Renal cortical epithelial cell (primary cell): ENCODE results near the gene GDPD5. TPM values are rescaled to one million over a fixed set of nuclear protein-coding genes. Genes with fewer than 3 reads are reported as not detected.
A peak's percentile ranks its signal among the peaks of the same experiment; 100 is the strongest.

Experiments used
- DNase-seq: peaks from one replicate; pipeline ENCODE4 v3.0.0-alpha.2; 2011; ENCODE audit warnings: low read depth
- total RNA-seq: library from RNA; depleted of rRNA; stranded (reverse); fragments of >200 nt; gene quantifications from 2 replicates; pipeline ENCODE4 v1.2.3, GENCODE V29; 2014

The GDPD5 gene
- total RNA-seq, 1 donor from 2014 or later: 3.0 TPM

DNA sequence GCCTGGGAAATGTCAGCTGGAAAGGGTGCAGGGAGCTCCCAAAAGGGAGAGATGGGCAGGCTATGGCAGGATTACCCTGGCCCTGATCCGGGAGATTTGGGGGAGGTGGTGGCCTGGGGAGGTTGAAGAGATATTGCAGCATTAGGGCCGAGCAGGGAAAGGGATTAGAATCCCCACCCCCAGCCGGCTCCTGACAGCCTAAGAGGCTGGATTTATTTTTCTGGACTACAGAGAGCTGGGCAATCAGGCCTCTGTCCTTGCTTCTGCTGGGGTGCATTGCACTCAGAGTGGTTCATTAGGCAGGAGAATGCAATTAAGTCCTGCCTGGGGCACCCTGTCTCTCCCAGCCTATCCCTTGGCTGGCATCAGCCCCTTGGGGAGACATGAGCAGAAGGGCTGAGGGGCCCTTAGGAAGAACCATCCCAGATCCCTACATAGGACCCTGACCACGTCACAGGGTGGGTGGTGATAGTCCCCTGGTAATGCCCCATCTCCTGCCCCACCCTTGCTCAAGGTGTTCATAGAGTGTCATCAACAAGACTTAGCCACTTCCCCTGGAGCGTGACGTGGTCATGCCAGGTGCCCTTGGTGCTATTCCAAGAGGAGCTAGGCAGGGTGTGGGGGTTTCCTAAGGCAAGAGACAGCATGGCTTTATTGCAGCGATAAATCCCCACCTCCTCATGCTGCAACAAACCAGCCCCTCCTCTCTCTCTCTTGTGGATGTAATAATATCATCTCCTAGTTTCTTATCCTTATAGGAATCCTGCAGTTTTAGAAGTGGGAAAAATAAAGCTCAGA, 54.4 kb downstream of the GDPD5 start:
- DNase-seq: peak; percentile 44

DNA sequence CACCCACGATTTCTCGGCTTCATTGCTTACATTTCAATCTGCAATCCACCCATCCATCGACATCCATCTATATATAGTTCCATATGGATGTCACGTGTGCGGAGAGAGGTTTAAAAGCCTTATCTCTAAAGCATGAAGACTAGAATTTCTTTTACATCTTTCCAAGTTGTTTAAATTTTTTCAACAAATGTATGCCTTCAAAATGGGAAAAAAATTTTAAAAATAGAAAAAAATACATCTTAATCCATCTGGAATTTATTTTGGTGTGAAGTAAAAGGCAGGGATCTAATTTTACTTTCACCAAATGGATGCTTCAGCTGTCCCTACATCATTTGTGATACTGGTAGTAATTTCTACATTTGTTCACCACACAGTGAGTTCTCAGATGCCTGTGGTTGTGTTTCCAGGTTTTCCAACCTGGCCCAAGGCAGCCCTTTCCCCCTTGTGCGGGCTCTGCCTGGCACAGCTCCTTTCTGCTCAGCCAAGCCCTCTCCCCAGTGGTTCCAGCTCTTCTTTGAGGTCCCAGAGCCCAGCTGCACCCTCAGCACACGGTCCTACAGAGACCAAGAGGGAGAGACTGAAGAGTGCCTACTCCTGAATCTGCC, 55.2 kb downstream of the GDPD5 start:
- no peak for DNase-seq

DNA sequence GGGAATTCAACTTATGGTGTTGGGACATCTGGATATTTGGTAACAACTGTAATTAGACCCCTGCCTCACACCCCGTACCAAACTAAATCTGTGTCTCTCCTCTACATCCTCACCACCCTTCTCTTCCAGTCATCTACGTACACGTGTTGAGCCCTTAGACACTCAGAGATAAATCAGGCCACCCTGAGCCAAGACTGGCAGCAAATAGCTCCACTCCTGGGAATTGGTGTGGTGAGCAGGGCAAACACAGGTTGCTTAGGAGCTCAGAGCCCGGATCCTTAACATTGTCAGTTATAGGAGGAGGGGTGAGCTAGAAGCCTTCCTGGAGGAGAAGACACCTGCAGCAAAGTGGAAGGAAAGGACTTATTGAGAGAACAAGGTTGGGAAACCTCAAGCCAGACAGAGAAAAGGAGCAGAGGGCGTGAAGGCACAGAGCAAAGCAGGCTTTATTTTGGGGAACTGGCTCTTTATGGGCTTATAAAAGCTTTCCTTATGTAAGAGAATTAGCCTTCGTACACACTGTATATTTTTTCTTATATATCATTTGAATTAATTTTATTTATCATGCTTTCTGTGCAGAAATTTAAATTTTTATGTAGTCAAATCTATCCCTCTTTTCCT, 55.8 kb downstream of the GDPD5 start:
- no peak for DNase-seq

DNA sequence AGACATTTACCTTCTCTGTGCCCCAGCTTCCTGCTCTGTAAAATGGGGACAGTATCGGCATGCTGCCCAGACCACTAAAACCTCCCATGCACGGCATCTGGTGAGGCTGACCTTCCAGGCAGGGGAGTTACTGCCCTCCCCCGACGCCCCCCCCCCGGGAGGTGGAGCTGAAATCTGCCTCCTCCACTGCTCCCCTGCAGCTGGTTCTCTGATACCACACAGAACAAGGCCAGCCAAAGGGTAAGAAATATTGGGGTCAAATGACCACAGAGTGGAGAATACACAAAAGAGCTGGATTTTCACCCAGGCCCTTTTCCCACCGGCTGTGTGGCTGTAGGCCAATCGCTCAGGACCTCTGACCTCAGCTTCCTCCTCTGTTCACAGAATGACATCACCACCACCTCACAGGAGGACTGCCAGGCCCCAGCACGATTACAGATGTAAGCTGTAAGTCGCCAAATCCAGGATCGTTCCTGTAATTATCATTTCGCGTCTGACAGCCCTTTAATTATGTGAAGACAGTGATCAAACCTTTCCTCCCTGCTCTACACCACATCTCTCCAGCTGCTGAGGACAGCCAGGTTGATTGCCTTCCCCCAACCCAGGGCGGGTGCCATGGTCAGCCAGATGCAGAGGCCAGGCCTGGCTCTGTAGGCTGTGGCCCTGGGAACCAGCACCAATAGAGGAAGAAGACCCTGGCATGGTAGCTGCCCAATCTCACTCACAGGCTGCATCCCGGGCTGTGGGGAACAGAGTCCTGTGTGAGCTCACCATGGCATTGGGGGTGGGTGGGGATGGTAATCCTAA, 57.0 kb downstream of the GDPD5 start:
- DNase-seq: peak; percentile 42

DNA sequence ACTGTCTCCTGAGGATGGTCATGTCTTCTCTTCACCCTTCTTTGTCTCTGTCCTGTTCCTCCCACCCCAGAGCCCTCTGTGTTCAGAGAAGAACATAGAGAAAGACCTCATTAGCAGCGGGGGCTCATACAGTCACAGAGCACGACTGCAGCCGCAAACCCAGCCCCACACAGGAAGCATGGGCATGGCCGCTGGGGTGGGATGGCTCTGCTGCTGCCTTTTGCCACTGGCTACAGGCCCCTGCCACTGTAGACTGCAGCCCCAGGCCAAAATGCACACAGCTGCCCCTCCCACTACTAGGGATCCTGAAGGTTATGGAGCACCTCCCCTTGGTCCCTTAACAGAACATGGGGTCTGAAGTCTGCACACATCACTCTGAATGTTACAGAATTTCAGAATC, 57.9 kb downstream of the GDPD5 start:
- no peak for DNase-seq

DNA sequence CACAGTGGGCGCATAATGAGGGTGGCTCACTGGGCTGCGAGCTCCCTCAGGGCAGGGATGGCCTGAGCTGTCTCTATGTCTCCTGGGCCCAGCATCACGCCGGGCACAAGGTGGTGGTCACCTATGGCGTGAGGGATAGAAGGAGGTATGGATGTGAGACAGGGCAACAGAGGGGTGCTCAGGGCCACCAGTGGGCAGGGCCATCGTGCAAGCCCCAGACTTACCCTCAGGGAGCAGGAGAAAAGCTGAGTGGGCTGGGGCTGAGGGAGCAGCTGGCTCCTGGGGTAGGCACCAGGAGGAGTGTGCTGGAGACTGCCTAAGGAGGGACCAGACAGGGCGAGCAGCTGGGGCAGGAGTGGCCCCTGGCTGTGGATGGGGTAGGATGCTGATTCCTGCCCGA, 58.4 kb downstream of the GDPD5 start:
- no peak for DNase-seq

DNA sequence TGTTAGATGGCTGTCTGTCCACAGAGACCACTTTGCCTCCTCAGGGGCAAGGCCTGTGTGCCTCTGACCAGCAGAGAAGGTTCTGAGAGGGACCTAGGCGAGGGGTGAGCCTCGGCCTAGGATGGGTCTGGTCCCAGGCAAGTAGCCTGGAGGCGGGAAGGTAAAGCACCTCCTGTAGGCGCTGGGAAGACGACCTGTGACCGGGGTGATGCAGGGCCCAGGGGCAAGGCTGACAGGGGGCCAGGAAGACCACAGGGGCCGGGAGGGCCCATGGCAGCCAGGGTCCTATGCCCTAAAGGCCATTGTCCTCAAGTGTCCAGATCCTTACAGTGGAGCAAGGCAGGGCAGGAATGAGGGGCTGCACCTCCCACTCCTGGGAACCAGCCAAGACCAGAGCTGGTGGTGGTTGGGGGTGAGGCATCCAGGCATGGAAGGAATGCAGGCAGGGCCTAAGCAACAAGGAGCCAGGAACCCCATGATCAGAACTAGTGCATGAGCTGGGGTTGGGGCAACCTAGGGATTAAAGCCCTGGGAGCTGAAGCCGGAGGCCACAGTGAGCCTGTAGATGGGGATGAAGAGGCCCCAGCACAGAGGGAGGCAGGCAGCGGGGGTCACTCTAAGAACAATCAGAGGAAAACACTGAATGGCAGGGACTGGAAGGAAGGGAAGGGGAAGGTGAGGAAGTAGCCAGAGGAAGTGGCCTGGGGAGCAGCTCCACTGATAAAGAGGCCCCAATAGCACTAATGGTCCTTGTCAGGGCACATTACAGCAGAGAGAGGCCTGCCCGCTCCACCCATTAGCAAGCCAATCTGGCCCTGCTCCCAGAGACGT, 59.8 kb downstream of the GDPD5 start:
- peak; percentile 65 for DNase-seq

DNA sequence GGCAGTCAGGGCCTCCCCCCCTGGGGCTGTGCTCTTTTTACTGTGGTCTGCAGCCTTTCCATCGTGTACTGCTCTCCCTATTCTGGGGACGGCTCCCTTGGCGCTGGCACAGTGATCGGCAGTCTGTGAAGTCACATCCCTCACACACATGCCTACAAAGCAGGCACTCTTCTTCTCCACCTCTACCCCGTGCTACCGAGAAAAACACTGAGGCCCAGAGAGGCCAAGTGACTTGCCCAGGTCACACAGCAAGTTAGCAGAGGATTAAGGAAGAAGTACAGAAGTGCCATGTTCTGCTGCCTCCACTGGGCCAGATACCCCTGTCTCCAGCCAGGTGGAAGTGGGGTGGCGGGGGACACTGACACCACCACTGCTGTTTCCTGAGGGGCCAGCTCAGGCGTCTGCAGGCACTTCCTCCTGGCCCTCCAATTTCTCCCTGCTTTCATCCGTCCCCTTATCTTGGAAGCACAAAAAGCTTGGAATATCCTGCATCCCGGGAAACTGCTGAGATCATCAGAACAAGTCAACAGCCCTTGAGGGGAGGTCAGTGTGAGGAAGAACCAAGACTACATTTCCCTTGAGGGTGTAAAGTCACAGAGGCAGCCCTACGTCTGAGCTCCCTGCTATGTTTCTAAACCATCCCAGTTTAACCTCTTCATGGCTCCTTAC, 62.5 kb downstream of the GDPD5 start:
- DNase-seq: no peak

DNA sequence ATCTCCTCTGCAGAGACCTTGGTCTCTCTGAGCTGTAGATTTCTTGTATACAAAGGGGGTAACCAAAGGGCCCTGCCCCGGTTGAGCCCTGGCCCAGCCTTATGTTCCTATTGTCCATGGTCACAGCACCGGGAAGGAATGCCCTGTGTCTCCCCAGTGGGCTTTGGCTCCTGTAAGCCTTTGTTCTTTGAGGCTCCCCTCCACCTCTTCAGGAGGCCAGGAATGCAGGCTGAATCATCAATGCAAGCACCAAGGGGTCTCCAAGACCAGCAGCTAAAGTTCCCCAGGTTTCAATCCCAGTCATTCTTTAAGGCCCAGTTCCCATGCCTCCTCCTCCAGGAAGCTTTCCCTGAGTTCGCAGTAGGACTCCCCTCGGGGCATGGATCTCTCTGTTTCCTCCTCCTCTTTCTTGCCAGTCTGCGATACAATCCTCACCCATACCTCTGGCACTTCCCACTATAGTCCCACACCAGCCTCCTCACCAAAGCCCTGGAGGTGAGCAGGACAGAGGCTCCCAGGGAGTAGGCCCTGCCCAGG, 63.6 kb downstream of the GDPD5 start:
- DNase-seq: peak; percentile 71

DNA sequence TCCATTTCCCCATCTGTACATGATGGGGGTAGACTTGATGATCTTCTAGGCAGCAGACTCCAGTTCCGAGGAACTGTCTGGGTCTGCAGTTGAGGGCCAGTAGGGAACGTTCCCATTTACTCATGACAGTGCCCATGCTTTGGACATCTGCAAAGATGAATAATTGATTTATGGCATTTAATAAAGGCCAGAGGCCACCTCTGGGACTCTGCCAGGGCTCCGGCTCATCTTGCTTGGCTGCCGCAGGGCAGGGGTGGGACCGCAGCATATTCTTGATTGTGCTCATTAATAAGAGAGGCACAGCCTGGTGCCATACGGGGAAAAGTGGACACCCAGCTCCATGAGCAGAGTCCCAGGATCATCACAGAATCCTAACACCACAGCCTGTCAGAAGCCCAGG, 64.6 kb downstream of the GDPD5 start:
- DNase-seq: no peak

DNA sequence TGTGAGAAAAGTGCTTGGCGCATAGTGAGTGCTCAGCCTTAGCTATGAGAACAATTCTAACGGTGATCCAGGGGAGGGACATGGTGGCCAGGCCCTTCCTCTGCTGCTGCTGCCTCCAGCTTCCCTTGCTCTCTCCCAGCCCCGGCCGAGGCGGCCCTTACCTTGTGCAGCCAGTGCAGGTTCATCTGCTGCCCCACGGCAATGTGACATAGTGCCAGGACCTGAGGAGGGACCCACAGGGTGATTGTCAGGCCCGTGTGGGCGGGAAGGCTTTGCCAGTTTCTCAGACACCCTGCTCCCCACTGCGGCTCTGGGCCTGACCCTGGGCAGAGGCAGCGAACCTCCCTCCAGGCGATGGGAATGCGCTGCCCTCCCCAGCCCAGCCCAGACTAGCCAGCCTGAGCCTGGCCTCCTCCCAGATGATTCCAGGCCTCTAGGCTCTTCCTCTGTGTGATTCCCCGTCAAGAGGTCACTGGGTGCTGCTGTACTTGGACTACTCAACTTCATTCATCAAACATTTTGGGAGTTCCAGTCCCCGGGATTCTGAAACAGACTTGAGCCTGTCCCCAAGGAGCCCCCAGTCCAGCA, 69.1 kb downstream of the GDPD5 start:
- DNase-seq: no peak

DNA sequence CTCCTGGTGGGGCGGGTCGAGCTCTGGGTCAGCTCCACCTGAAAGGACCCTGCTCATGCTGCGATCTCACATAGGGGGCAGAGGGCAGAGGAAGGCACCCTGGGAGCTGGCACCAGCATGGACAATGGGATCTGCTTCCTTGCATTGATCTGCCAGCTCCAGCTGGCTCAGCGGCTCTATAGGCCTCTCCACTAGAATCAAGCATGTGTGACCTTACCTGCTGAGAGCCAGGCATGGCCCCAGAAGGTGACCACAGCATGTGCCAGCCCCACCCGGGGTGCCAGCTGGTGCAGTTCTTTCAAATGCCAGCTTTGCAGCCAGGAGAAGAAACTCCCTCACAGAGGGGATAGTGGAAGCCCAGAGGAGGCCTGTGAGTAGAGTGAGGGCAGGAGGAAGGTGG, 70.8 kb downstream of the GDPD5 start:
- DNase-seq: no peak

DNA sequence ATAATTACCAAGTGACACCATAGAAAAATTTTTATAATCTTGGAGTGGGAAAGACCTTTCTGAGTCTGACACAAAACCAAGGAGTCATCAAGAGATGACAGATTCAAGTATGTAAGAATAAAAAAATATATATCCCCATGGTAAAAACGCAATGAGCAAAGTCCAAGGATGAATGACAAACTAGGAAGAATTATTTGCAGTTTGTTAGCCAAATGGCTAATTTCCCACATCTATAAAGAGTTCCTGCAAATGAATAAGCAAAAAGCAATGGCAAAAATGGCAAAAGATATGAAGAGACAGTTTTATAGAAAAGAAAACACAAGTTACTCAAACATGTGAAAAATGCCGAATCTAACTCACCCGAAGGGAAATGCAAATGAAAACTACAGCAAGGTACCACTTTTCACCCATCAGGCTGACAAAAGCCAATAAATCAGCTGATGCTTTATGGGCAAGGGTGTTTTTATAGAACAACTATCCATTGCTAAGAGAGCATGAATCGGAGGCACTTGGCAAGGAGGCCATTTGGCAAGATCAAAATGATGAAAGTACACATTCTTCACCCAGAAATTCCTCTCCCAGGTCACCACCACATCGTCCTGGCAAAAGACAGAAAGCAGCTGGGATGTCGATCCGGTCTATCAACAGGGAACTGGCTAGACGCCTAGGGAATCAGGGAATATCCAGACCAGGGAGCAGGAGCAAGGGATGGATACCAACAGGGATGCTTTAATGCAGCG, 71.7 kb downstream of the GDPD5 start:
- DNase-seq: peak; percentile 26

DNA sequence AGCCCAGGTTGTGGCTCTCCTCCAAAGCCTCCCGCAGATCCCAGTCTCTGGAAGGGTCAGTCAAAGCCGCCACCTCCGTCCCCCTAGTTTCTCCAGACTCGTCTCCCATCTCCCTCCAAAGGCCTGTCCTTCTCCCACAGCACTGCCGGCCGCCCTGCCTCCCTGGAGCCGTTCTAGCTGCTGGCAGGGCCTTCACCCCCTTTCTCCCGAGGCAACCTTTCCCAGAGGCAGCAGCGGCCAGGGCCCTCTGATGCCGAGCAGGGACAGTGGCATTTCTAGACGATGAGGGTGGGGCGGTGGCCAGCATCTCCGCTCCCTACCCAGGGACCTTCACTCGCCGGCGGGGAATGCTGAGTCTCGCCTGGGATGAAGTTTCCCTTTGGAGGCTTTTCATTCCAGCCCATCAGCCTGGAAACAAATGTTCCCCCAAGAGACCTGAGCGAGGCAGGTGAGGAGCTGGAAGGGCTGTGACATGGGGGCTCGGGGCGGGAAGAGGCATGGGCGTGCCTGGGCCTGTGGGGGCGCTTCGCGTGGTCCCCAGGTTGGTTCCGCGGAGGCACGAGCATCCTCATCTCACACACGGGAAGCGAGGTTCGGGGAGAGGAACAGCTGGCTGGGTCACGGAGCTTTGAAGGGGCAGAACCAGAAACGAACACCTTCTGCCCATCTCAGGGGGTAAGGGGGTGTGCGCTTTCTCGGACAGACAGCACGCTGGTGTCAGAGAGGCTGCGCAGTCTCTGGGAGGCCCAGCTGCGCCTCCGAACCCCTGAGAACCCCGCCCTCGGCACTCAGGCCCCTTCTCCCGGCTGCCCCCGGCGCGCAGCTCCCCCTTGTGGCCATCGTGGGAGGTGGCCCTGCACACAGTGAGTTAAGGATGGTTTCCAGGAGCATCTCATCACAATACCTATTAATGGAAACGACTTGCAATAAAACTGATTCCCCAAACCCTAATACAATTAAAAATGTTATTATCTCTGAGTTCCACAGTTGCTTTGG, 74.6 kb downstream of the GDPD5 start:
- DNase-seq: no peak

DNA sequence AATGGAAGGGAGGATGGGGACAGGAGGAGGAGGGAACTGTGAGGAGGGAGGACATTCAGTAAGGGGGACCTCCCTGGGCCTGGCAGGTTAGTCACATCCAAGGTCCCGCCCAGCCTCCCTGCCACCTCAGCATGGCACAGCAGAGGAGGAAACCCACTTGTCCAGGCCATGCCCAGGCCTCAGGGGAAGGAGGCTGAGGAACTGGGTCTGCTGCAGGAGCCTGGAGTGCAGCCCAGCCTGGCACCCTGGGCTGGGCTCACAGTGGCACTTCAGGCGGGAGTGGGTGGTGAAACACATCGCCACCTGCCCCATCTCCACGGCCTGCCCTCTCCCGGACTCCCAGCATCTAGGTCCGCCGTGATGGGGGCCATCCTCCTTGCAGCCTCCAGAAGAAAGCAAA, 75.5 kb downstream of the GDPD5 start:
- no peak for DNase-seq

DNA sequence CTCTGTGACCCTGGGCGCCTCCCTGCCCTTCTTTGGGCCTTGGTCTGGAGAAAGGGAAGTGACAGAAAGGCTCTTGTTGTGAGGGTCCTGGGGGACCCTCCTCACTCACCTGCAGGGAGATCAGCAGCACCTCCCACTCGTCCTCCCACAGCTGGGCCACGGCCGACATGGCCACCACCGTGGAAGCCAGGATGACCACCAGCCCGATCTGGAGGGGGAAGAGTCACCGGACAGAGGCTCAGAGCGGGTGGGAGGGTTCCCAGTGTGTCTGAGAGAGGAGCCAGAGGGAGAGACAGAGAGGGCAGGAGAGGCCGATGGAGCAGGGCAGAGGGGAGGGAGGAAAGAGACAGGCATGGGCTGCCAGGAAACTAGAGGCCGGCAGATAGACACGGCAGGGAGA, 76.0 kb downstream of the GDPD5 start:
- no peak for DNase-seq

DNA sequence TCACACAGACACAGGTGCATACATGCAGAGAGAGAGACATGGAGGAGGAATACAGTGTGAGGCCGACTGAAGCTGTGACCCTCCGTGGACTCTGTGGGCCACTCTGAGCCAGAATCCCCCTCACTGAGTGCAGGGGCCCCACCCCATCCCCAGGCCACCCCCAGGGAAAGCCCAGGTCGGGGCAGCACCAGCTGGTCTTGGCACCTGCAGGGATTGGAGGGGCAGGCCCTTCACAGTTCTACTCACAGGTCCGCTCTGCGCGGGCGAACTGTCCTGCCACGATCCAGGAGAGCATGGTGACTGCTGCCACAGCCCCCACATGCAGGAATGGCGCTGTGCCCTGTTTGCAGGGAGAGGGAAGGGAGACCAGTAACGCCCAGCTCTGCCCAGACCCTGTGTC, 76.5 kb downstream of the GDPD5 start:
- no peak for DNase-seq

DNA sequence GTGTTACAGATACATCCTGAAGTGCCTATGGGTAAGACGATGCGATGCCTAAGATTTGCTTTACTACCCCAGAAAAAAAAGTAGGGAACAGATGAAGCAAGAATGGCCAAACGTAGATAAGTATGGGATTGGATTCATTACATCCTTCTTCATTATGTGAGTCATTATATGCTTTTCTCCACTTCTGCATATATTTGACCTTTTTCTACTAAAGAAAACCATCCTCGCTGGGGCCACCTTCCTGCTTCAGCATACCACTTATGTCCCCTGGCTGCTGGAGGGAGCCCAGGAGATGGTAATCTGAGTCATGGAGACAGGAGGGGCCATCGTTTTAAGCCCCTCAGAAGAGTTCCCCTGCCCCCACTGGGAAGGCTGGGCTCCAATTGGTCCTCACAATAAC, 78.3 kb downstream of the GDPD5 start:
- no peak for DNase-seq
